ENCODE results near the gene STEAP1B.

STEAP1B gene

DNA sequence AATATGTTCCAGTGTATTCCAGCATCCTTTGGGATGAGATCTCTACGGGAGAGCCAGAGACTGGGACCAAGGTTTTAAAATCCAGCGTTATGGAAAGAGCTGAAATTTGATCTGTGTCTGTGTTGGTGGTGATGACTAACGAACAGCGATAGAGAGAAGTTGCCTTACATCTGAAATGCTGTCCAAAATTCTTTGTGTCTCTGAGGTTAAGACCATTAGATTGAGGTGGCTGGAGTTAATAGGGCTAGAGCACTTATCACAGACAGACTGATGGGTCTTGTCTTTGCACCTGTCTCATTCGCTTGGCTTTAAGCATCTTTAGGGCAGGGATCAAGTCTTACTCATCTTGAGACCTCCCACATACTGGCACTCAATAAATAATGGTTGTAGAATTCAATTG is 102.0 kb downstream of the STEAP1B start:
- DNase-seq = no peak

DNA sequence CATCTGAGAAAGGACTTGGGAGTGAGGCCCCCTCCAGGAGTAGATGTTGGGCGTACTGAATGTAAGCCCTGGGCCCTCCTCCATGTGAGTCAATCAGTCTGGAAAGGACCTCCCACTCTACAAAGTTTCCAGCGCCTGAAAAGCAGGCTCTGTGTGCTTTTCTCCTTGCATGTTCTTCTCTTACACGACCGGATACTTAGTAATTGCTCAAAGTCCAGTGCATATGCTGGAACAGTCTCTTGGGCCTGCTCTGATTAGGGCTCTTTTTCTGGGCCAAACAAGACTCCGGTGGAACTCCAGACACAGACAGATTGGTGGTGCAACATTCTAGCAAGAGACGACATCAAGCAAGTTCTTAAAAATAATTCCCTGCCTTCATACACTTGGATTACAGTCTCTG is 104.8 kb downstream of the STEAP1B start:
- no peak for DNase-seq

DNA sequence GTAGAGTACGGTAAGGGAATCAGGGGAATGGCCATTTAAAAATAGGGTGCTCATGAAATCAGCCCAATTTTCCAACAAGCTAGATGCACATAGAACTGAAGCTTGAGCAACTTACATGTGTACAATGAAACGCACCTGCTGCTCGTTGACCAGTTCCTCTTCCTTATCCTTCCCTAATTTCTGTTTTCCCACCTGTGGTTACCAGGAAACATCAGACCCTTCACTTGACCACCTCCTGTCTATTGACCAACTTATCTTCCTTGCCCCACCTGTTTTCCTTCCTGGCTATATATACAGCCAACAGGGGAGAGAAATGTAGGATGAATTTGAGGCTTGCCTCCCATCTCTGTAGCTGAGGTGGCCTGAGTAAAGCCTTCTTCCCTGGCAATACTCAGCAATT is 105.2 kb downstream of the STEAP1B start:
- DNase-seq = no peak

DNA sequence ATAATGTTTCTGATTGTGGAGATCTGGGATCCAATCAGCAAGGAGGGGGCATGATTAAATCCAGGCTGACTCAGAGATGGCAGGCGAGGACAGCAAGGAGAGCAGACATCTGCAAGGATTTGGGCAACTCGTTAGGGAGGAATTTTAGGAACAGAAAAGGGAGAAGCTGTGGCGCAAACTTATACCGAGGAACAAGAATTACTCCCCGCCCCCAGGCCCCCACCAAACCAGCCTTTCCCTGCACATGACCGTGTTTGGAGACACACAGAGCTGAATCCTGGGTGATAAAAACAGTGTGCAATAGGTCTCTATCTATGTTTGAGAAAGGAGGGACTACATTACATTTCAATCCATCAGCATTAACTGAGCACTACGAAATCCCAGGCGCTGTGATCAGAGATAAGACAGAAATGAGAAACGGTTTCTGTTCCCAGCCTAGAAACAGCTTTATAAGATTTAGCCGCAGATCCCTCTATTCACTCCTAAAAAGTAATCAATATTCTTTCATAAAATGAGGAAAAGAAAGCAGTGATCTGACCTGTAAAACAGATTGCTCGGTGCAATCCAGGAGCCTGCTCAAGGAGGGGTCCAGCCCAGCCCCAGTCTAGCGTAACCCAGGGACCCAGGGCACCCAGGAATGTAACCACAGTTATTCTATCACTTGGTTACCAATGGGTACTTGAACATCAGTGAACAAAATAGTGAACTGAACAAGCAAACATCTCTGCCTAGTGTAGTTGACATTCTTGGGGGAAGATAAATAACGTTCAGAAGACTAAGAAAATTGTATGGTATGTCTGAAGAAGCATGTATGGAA is 105.9 kb downstream of the STEAP1B start:
- DNase-seq = no peak

DNA sequence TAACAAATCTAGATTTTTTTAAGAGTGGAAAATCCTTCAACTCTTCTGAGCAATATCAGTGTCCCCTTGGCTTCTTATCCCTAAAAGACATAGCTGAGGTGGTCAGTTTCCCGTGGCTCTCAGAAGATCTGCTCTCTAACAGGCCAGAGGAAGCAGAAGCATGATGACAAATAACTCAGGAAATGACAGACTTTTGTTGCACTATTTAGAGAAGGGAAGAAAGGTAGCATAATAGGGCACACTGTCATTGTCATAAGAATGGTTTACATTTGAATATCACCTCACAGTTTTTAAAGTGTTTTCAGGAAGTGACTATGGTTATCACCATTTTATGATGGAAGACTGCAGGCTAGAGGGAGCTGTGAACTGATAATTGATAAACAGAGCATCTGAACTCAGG is 109.5 kb downstream of the STEAP1B start:
- no peak for DNase-seq

DNA sequence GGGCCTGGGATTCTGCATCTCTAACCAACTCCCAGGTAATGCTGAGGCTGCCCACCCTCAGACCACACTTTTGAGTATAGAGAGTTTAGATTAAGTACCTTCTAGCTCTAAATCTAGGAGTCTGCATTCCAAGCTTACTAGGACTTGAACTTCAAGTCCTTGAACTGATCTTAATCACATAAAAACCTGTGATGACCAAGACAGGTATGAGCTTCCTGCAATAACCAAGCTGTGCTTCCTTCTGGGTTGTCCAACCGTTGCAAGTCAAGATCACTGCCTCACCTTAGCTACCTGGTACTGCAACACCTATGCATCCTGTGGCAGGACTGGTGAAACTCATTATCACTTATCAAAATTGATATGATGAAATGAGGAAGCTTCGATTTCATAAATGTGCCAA is 110.1 kb downstream of the STEAP1B start:
- no peak for DNase-seq

DNA sequence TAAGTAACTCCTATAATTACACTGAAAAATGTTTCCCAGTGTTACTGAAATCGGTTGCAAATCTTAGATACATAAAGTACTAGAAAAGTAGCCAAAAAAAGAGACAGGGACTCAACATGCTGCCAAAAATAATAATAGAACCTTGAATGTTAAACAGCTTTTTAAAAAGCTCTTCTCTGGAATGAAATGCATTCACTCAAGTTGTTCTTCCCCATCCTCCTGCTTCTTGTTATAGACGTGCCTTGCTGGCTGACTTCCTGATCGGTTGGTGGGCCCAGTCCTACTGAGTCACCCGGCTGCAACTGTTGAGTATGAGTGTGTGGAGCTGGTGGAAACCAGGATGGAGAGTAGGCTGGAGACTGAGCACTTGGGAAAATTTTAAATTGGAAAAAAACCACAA is 112.4 kb downstream of the STEAP1B start:
- DNase-seq = no peak

DNA sequence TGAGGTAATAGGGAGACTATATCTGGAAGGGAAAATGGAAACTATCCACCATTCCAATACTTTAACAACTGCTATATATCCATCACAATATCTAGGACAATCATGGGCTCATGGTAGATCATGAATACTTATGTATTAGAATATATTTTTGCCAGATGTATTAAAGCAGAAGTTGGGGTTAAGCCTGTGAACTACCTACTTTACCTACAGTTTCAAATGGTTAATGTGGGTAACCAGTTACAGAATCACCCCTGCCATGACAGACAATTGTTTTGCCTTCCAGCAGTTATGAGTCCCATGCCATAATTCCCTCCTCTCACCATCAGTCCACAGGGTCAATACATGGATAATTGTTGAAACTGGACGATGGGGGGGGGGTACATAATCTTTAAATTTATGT is 113.1 kb downstream of the STEAP1B start:
- no peak for DNase-seq

DNA sequence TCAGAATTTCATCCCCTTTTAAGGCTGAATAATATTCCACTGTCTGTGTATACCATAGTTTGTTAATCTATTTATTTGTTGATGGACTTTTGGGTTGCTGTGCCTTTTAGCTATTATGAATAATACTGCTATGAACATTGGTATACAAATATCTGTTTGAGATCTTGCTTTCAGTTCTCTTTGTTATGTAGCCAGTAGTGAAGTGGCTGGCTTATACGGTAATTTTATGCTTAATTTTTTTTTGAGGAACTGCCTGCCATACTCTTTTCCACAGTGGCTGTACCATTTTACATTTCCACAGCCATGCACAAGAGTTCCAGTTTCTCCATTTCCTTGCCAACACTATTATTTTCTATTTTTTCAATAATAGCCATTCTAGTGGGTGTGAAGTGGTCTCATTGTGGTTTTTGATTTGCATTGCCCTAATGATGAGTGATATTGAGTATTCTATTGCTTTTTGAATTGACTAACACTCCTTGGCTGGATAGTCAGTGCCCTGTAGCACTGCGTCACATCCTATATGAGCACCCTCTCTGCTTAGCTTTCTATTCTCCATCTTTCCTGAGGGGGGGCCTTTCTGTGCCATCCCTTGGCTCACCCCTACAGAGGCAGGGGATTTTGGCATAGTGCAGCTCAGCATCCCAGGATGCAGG is 113.7 kb downstream of the STEAP1B start:
- DNase-seq = no peak

DNA sequence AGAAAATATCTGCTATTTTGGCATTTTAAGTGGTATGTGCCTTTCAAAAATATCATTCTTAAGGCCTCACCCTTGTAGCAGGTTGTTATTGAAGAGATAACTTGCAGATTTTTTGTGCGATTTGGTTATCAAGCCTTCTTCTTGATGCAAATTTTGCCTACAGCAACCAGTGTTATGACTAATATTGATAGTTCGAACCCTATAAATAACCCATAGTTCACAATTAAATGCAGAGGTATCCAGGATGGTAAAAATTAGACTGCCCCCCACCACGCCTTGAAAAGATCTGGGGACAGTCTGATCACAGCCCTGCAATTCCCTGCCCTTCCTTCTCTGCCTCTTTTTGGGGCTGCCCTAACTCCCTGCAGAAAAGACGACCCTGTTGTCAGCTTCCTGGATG is 114.7 kb downstream of the STEAP1B start:
- no peak for DNase-seq

DNA sequence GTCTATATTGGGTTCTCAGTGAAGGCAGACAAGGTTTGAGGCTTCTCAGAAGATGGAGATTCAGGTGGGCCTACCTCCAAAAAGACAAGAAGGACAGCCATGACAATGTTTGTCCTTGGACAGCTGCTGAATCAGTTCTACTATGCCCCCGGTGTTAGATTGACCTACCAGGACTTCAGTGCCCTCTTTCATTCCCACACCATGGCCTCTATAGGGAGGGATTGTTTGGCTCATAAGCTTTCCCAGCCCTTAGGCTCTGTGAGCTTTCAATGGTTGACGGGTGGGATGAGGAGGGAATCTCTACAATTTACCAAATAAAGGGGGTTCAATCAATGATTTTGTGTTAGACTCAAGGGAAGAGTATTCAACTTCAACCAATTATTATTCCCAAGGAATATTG is 119.7 kb downstream of the STEAP1B start:
- no peak for DNase-seq

DNA sequence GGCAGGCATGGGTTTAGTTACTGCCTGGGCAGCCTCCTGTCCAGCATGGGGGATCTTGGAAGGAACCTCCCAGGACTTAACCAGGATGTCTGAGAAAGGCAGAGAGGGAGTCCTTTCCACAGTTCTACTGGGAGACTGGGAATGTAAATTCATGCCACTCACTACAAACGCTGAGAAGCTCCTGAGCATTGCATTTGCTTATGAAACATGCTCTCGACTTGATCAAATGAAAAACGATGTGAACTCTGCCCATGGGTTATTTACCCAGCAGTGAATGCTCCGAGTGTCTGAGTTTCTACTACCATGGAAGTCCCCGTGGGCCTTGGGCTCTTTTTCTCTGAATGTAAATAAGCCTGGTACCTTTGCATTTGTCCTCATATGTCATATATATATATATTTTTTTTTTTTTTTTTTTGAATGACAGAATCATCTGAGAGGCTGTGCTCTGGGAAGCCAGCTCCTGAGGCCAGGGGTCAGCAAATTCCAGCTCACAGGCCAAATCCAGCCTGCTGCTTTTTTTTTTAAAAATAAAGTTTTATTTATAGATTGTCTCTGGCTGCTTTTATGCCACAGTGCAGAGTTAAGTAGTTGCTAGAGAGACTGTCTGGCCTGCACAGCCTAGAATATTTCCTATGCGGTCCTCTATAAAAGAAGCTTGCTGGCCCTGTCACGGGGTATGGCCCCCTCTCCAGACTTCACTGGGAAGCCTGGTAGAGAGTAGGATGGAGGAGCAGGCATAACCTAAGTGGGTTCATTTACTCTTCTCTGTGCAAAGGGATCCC is 121.6 kb downstream of the STEAP1B start:
- DNase-seq = no peak

DNA sequence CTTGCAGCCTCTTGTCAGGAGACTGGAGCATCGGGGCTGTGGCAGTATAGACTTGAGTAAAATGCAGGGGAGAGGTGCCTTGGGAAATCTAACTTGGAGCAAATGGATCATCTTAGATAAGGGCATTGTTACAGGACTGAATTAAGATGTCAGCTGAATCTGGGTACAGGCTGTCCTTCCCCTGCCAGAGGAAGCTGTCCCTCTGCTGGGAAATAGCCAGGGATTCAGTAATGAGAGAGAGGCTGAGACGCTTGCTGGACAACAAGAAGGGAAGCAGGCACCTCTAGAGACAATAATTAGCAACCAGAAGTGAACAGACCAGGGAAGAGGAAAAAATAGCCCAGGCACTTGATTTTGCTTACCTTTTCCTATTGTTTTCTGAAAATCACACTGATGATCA is 122.3 kb downstream of the STEAP1B start:
- DNase-seq = no peak

DNA sequence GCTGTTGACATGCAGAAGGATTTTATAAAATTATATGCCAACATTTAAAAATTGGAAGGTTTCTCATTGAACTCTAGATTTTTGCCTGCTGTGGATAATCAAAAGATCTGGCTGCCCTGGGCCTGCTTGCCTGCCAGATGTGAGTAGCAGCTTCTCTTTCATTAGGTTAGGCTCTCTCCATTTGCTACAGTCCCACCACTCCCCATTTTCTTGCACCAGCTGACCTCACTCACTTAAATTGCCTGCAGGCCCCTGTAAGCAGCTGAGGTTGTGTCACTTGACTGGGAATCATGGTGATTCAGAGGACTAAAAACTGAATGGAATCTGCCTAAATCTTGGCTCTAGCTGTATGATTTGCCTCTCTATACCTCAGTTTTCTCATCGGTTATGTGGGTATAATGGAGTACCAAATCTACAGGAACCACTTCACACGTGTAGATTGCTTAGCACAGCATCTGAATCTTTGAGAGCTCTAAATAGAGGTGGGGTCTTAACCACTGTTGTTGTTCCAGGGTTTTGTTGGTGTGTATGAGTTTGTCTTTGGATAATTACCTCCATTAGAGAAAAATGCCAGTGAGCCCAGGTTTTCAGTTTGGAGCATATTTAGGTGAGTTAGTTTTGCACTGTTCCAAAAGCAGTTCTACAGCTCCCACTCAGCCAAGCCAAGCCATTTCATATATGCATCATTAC is 124.5 kb downstream of the STEAP1B start:
- DNase-seq = no peak

DNA sequence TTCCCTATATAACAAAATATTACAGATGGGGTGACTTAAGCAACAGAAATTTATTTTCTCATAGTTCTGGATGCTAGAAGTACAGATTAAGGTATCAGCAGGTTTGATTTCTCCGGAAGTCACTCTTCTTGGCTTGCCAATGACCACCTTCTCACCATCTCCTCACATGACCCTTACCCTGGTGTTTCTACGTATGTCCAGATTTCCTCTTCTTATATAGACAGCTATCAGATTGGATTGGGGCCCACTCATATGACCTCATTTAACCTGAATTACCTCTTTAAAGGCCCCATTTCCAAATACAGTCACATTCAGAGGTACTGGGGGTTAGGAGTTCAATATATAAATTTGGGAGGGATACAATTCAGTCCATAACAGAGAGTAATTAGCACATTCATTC is 126.1 kb downstream of the STEAP1B start:
- DNase-seq = no peak

DNA sequence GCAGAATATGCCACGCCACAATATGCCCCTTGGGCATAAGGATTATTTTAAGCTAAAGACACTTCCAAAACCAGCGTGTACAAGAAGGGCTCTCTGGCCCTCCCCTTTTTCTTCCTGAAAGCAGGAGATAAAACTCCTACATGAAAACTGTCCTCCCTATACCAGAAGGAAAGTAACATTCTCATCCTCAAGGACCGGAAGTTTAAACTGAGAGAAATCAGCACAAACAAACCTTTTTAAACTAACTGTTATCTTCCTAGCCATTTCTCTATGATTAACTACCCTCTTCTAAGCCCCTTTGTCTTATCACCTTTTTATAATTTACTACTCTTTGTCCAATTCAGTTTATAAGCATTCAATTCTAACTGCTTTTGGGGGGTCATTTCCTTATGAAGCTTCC is 126.6 kb downstream of the STEAP1B start:
- no peak for DNase-seq

DNA sequence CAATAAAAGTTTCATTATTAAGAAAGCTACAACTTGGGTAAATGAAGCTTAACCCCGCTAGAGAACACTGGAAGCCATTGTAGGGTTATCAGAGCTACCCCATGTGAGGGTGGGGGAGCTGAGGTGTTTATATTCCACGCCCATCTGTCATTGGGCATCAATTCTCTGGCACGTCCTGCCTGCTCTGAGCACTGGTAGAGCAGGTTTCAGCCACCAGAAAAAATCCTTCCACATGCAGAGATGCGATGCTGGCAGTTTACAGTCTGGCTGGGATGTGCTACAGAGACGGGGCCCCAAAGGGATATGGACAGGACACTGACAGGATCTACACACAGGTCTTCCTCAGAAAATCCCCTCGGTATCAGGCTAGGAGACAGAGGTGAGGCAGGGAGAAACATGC is 127.1 kb downstream of the STEAP1B start:
- no peak for DNase-seq

DNA sequence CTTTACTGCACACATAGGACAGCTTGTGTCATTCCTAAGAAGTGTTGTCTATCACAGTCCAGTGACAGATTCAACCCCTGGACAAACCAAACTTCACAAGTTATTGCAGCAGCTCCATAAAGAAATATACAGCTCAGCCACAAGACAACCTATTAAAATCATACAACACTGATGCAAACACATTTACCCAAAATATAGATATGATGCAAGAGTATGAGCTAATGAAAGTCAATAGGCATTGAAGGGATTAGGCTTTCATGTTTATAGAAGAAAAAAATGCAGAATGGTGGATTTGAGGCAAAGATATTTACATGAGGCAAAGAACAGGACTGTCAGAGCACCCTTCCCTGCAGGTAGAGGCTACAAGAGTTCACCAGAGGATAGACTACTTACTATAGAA is 128.1 kb downstream of the STEAP1B start:
- no peak for DNase-seq

All from hematopoietic multipotent progenitor cell treated with erythropoietin and hydrocortisone succinate and interleukin-3 and kit ligand, for 8 days (in vitro differentiated cells).